OCI-LY1 (cell line): ENCODE results near the gene SLAMF8.

Source experiments
- H2AFZ ChIP-seq: fragments of 200-600 bp; sonication (generic), shearing (Covaris generic); 2 replicates; pipeline ENCODE4 v1.6.0; 2014; ENCODE audit warnings: antibody characterized with exemption, mild to moderate bottlenecking, low read length
- H3F3A ChIP-seq: fragments of 200-600 bp; sonication (generic), shearing (Covaris generic); 2 replicates; pipeline ENCODE4 v1.6.0; 2014; ENCODE audit warnings: mild to moderate bottlenecking, antibody characterized with exemption, low read length, moderate library complexity; ENCODE audit not compliant: insufficient read depth
- H3K27ac ChIP-seq: fragments of 200-600 bp; sonication (generic); 2 replicates; pipeline ENCODE4 v1.5.1; 2014; ENCODE audit warnings: low read length, mixed run types, mild to moderate bottlenecking, low read depth; ENCODE audit not compliant: poor library complexity, severe bottlenecking
- H3K27me3 ChIP-seq: fragments of 200-600 bp; sonication (generic); 2 replicates; pipeline ENCODE4 v1.6.0; 2014; ENCODE audit warnings: antibody characterized with exemption, mild to moderate bottlenecking, low read length, moderate library complexity; ENCODE audit not compliant: insufficient read depth
- H3K36me3 ChIP-seq: fragments of 200-600 bp; sonication (generic); 2 replicates; pipeline ENCODE4 v1.6.1; 2014; ENCODE audit warnings: mild to moderate bottlenecking, antibody characterized with exemption, low read length, moderate library complexity, mixed read lengths; ENCODE audit not compliant: insufficient read depth
- H3K4me1 ChIP-seq: fragments of 200-600 bp; sonication (generic); 2 replicates; pipeline ENCODE4 v1.5.1; 2014; ENCODE audit warnings: mild to moderate bottlenecking, low read length, moderate library complexity; ENCODE audit not compliant: insufficient read depth, severe bottlenecking
- H3K4me2 ChIP-seq: fragments of 200-600 bp; sonication (generic), shearing (Covaris generic); 2 replicates; pipeline ENCODE4 v1.6.1; 2014; ENCODE audit warnings: low read length
- H3K4me3 ChIP-seq: fragments of 200-600 bp; sonication (generic); 2 replicates; pipeline ENCODE4 v1.5.1; 2014; ENCODE audit warnings: low read length, low read depth, mild to moderate bottlenecking, mixed read lengths; ENCODE audit not compliant: poor library complexity, severe bottlenecking
- H3K79me2 ChIP-seq: fragments of 200-600 bp; shearing (Covaris generic); 2 replicates; pipeline ENCODE4 v1.6.1; 2016; ENCODE audit warnings: mixed run types, low read length, mixed read lengths; ENCODE audit not compliant: insufficient read depth
- H3K9ac ChIP-seq: fragments of 200-600 bp; sonication (generic), shearing (Covaris generic); 2 replicates; pipeline ENCODE4 v1.6.1; 2014; ENCODE audit warnings: mild to moderate bottlenecking, low read length, mixed read lengths
- H3K9me2 ChIP-seq: fragments of 200-600 bp; sonication (generic), shearing (Covaris generic); 2 replicates; pipeline ENCODE4 v1.6.1; 2014; ENCODE audit warnings: low read depth, mild to moderate bottlenecking, low read length, mixed read lengths
- H3K9me3 ChIP-seq: fragments of 200-600 bp; shearing (Covaris generic); 2 replicates; pipeline ENCODE4 v1.6.1; 2014; ENCODE audit warnings: low read length, mixed read lengths
- H4K20me1 ChIP-seq: fragments of 200-600 bp; sonication (generic), shearing (Covaris generic); 2 replicates; pipeline ENCODE4 v1.6.0; 2016; ENCODE audit warnings: mild to moderate bottlenecking, low read length; ENCODE audit not compliant: insufficient read depth
- EZH2 ChIP-seq: fragments of 200-600 bp; sonication (generic), shearing (Covaris generic); IDR thresholded peaks from 2 replicates; pipeline ENCODE4 v1.8.0; 2017; ENCODE audit warnings: borderline replicate concordance, mixed run types, mild to moderate bottlenecking, antibody characterized with exemption, low read length, moderate library complexity, mixed read lengths
- TF ChIP-seq, protein P1 (sequence below): fragments of 200-600 bp; sonication (generic), shearing (Covaris generic); IDR thresholded peaks from 2 replicates; pipeline ENCODE4 v1.5.1; 2017; ENCODE audit warnings: mild to moderate bottlenecking, antibody characterized with exemption, low read length, moderate library complexity, mixed read lengths

The SLAMF8 gene

DNA sequence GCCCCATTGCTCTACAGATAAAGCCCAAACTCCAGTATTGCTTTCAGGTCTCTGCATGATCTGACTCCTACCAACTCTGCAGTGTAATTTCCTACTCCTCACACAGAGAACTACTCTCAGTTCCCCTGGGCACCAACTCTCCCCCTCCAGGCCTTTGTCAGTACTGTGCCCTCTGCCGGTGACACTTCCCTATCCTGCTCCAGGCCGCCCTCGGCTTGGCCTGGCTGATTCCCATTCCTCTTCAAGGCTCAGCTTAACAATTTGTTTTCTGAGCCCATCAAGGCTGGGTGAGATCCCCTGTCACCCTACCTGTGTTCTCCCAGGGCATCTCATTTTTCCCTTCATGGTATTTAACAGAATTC lies 2.6 kb downstream of the SLAMF8 start:
- Histone ChIP-seq H2AFZ (no peak overlapping the region), H3K9me2 (no peaks in the 10 kb centered on the region), H3K4me3 (no peak overlapping the region), H3K27me3 (no peaks in the 10 kb centered on the region; the same call in 1 of the 2 replicates), H4K20me1 (no peaks in the 10 kb centered on the region), H3F3A (no peaks in the 10 kb centered on the region), H3K4me1 (no peaks in the 10 kb centered on the region), H3K36me3 (no peaks in the 10 kb centered on the region), H3K79me2 (no peaks in the 10 kb centered on the region), H3K9ac (no peak overlapping the region), H3K27ac (no peak overlapping the region), H3K9me3 (no peaks in the 10 kb centered on the region), H3K4me2 (no peak overlapping the region)
- TF ChIP-seq, protein P1, sequence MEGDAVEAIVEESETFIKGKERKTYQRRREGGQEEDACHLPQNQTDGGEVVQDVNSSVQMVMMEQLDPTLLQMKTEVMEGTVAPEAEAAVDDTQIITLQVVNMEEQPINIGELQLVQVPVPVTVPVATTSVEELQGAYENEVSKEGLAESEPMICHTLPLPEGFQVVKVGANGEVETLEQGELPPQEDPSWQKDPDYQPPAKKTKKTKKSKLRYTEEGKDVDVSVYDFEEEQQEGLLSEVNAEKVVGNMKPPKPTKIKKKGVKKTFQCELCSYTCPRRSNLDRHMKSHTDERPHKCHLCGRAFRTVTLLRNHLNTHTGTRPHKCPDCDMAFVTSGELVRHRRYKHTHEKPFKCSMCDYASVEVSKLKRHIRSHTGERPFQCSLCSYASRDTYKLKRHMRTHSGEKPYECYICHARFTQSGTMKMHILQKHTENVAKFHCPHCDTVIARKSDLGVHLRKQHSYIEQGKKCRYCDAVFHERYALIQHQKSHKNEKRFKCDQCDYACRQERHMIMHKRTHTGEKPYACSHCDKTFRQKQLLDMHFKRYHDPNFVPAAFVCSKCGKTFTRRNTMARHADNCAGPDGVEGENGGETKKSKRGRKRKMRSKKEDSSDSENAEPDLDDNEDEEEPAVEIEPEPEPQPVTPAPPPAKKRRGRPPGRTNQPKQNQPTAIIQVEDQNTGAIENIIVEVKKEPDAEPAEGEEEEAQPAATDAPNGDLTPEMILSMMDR: peak; percentile 62
- no peak for TF ChIP-seq EZH2

DNA sequence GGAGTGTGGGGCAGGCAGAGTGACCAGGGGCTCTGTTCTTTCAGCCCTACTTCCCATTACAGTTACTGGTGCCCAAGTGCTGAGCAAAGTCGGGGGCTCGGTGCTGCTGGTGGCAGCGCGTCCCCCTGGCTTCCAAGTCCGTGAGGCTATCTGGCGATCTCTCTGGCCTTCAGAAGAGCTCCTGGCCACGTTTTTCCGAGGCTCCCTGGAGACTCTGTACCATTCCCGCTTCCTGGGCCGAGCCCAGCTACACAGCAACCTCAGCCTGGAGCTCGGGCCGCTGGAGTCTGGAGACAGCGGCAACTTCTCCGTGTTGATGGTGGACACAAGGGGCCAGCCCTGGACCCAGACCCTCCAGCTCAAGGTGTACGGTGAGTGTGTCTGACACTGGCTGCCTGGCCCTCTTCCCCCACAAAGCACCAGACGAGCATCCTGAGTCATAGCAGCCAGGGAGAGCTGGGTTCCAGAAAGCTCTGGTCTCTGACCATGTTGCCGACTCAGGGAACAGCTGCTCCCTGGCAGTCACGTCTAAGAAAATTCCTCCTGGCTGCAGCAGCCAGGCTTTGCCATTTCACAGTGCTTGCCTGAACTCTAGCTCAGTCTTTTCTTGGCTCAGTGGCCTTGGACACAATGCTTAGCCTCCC lies 3.3 kb downstream of the SLAMF8 start:
- H3K27ac ChIP-seq: no peak overlapping the region
- no peaks in the 10 kb centered on the region for H3K36me3 ChIP-seq
- no peak overlapping the region for H3K4me3 ChIP-seq
- H3K27me3 ChIP-seq: no peaks in the 10 kb centered on the region; the same call in 1 of the 2 replicates
- no peaks in the 10 kb centered on the region for H3K9me3 ChIP-seq
- no peaks in the 10 kb centered on the region for H3K79me2 ChIP-seq
- H3K9ac ChIP-seq: no peak overlapping the region
- no peaks in the 10 kb centered on the region for H3K9me2 ChIP-seq
- H2AFZ ChIP-seq: no peak overlapping the region
- no peak overlapping the region for H3K4me2 ChIP-seq
- H4K20me1 ChIP-seq: no peaks in the 10 kb centered on the region
- TF ChIP-seq, protein P1: no peak
- no peak for TF ChIP-seq EZH2
- H3K4me1 ChIP-seq: no peaks in the 10 kb centered on the region
- H3F3A ChIP-seq: no peaks in the 10 kb centered on the region

DNA sequence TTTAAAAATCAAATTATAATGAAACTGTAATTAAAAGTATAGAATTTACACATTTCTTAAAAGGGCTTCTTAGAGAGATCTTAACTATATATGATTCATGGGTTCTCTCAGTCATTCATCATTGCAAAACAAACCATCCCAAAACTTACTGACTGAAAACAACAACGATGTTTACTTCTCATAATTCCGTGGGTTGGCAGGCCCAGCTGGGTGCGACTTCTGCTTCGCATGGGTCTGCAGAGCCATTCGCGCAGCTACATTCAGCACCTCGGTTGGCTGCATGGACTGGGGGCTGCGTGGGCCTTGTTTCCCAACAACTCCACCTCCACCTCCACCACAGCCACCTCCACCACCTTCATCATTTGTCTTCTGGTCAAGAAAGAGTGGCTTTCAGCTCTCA lies 4.0 kb downstream of the SLAMF8 start:
- H3F3A ChIP-seq: no peaks in the 10 kb centered on the region
- no peaks in the 10 kb centered on the region for H3K36me3 ChIP-seq
- H3K27me3 ChIP-seq: no peaks in the 10 kb centered on the region; the same call in 1 of the 2 replicates
- no peak overlapping the region for H3K27ac ChIP-seq
- no peak overlapping the region for H3K4me3 ChIP-seq
- no peak overlapping the region for H3K9ac ChIP-seq
- no peaks in the 10 kb centered on the region for H4K20me1 ChIP-seq
- no peak overlapping the region for H2AFZ ChIP-seq
- no peak overlapping the region for H3K4me2 ChIP-seq
- H3K79me2 ChIP-seq: no peaks in the 10 kb centered on the region
- H3K9me2 ChIP-seq: no peaks in the 10 kb centered on the region
- no peaks in the 10 kb centered on the region for H3K9me3 ChIP-seq
- H3K4me1 ChIP-seq: no peaks in the 10 kb centered on the region
- TF ChIP-seq, protein P1: no peak
- TF ChIP-seq EZH2: no peak
